ENCODE measurements around the gene RLN3.
"Not testable (repeated sequence)": the region's sequence is repeated elsewhere in the genome, so short reads cannot be mapped to it uniquely, and the experiment has no call there.

RLN3 gene

DNA sequence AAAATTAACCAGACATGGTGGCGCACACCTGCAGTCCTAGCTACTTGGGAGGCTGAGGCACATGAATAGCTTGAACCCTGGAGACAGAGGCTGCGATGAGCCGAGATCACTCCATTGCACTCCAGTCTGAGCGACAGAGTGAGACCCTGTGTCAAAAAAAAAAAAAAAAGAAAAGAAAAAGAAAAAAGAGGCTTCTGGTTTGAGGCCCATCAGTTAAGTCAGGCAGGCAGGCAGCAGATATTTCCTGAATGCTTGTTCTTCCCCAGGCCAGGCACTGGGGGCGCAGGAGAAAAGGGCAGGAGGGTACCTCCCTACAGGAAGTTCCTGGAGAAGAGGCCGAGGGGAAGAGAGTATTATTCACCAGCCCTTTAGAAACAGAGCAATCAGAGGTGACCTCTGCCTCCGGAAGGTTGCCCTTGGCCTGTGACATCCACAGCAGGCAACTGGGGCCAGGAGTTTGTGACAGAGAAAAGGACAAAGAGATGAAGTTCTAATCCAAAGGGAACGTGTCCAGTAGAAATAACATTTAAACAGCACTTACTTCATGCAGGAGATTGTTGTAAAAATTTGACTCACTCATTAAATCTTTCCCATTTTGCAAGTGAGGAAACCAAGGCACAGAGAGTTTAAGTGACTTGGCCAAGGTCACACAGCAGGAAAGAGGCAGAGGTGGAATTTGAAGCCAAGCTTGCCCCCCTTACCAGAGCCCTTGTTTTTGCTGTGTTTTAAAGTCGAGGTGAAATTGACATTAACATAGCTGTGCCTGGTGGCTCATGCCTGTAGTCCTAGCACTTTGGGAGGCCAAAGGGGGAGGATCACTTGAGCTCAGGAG is 4.3 kb upstream of the RLN3 start:
- DNase-seq = no peak

DNA sequence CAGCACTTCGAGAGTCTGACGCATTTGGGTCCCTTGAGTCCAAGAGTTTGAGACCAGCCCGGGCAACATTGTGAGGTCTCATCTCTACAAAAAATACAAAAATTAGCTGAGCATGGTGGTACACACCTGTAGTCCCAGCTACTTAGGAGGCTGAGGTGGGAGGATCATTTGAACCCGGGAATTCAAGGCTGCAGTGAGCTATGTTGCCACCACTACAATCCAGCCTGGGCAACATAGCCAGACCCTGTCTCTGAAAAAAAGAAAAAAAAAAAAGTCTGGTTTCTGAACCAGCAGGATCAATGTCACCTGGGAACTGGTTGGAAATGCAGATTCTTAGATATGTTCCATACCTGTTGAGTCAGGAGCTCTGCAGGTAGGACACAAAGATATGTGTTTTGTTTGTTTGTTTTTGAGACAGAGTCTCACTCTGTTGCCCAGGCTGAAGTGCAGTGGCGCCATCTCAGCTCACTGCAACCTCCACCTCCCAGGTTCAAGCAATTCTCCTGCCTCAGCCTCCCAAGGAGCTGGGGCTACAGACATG is 1.2 kb upstream of the RLN3 start:
- DNase-seq = not testable (repeated sequence)

DNA sequence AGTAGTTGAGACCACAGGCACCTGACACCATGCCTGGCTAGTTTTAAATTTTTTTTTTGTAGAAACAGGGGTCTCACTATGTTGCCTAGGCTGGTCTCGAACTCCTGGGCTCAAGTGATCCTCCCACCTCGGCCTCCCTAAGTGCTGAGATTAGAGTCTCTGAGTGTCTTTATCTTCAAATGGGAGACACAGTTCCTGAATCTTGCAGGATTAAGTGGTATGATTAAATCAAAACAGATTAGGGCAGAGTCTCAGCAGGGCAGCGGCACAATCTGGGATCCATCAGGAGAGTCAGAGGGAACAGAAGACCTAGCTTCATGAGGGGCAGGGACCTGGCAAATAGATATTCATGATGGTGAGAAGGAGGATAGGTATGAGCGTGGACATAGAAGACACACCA is 953 bp downstream of the RLN3 start:
- no peak for DNase-seq

DNA sequence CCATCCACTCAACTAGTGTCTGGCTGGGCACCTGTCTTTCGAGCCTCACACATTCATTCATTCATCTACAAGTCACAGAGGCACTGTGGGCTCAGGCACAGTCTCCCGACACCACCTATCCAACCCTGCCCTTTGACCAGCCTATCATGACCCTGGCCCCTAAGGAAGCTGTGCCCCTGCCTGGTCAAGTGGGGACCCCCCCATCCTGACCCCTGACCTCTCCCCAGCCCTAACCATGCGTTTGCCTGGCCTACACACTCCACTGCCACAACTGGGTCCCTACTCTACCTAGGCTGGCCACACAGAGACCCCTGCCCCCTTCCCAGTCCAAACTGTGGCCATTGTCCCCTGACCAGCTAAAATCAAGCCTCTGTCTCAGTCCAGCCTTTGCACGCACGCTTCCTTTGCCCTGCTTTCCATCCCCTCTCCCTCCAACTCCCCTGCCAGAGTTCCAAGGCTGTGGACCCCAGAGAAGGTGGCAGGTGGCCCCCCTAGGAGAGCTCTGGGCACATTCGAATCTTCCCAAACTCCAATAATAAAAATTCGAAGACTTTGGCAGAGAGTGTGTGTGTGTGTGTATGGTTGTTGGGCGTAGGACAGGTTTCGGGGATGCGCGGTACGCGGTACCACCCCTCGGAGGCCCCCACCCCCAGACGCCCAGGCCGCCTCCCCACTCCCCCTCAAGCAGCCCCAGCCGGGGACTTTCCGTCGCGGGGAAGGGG is 3.2 kb downstream of the RLN3 start:
- no peak for DNase-seq

DNA sequence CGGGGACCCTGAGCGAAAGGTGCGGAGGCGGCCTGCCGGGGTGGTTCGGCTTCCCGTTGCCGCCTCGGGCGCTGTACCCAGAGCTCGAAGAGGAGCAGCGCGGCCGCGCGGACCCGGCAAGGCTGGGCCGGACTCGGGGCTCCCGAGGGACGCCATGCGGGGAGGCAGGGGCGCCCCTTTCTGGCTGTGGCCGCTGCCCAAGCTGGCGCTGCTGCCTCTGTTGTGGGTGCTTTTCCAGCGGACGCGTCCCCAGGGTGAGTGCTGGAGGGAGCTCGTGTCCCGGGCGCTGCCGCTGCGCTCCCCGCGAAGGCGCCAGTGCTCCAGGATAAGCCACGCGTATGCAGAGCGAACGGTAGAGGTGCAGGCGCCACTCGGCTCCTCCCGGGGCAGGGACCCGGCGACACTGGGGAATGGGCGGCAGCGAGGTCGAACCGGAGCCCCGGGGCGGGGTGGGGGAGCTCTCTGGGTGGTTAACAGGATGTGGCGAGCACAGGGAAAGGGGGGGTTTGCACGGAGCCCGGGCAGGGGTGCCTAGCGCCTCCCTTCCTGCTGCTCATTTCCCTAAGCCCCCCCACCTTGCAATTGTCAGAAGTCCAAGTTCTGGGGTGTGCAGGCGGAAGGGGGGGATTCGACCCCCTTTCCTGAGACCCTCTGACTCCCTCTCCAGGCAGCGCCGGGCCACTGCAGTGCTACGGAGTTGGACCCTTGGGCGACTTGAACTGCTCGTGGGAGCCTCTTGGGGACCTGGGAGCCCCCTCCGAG is 4.0 kb downstream of the RLN3 start, which contains the start of gene IL27RA:
Gene IL27RA, plus strand, starts transcription at position 44 of the 762 bp plus-strand sequence. Its CDS starts 111 bp downstream, at position 155.
- DNase-seq = no peak

DNA sequence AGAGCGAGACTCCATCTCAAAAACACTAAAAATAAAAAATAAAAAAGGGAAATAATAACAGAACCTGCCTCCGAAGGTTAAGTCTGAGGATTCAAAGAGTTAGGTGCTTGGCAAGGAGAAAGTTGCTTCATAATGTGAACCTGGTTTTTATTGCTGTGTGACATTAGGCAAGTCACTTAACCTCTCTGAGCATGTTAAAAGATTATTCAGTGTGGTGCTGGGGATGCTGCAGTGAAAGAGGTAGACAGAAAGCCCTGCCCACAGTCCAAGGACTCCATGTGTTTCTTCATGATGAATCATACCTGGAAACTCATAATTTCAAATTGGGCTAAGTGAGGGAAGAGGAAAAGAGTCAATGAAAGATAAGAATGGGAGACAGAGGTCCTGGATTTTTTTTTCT is 6.0 kb downstream of the RLN3 start:
- no peak for DNase-seq

DNA sequence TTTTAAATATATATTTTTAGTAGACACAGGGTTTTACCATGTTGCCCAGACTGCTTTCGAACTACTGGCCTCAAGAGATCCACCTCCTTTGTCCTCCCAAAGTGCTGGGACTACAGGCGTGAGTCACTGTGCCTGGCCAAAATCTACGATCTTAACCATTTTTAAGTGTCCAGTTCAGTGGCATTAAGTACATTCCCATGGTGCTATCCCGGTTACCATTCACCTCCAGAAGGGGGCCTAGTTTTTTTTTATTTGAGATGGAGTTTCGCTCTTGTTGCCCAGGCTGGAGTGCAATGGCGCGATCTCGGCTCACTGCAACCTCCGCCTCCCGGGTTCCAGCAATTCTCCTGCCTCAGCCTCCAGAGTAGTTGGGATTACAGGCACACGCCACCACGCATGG is 7.2 kb downstream of the RLN3 start:
- not testable (repeated sequence) for DNase-seq

DNA sequence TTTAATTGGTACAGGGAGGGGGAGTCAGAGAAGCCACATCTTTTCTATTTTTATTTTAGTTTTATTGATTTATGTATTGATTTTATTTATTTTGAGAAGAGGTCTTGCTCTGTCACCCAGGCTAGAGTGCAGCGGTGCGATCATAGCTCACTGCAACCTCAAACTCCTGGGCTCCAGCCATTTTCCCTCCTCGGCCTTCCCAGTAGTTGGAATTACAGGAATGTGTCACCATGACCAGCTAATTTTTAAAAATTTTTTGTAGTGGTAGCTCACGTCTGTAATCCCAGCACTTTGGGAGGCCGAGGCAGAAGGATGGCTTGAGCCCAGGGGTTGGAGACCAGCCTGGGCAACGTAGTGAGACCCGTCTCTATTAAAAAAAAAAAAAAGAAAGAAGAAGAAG is 7.8 kb downstream of the RLN3 start:
- no peak for DNase-seq

DNA sequence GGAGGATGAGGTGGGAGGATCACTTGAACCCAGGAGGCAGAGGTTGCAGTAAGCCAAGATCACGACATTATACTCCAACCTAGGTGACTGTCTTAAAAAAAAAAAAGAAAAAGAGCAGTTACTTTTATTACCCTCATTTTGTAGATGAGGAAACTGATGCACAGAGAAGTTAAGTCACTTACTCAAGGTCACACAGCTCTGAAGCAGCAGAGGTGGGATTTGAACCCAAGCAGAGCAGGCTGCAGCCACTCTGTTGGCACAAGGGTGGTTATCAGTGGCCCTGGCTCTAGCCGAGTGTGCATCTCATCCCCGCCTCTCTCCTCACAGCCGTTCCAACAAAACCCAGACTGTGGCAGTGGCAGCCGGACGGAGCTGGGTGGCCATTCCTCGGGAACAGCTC is 11.2 kb downstream of the RLN3 start:
- no peak for DNase-seq

DNA sequence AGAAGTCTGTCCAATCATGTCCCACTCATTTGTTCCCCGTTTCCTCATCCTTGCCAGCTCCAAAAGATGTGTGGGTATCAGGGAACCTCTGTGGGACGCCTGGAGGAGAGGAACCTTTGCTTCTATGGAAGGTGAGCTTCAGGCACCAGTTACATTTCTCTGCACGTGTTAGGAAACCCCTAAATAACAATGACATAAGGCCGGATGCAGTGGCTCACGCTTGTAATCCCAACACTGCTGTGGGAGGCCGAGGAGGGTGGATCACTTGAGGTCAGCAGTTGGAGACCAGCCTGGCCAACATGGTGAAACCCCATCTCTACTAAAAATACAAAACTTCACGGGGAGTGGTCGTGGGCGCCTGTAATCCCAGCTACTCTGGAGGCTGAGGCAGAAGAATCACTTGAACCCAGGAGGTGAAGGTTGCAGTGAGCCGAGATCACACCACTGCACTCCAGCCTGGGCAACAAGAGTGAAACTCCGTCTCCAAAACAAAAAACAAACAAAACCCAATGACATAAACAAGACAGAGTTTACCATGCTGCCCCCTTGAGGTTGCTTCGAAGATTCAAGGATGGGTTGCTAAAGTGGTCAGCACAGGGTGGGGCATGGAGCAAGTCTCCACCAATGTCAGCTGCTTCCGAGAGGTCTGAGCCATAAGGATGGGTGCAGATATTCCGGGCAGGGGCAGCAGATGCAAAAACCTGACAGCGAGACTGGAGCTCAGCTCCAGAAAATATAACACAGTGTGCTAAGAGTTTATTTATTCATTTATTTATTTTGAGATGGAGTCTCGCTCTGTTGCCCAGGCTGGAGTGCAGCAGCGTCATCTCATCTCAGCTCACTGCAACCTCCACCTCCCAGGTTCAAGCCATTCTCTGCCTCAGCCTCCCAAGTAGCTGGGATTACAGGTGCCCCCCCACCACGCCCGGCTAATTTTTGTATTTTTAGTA is 15.0 kb downstream of the RLN3 start:
- DNase-seq = not testable (repeated sequence)

DNA sequence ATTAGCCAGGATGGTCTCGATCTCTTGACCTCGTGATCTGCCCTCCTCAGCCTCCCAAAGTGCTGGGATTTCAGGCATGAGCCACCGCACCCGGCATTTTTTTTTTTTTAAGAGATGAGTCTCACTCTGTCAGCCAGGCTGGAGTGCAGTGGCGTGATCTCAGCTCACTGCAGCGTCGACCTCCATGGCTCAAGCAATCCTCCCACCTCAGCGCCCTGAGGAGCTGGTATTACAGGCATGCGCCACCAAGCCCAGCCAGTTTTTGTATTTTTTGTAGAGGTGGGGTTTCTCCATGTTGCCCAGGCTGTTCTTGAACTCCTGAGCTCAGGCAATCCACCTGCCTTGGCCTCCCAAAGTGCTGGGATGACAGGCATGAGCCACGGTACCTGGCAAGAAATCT is 19.9 kb downstream of the RLN3 start:
- DNase-seq = not testable (repeated sequence)

DNA sequence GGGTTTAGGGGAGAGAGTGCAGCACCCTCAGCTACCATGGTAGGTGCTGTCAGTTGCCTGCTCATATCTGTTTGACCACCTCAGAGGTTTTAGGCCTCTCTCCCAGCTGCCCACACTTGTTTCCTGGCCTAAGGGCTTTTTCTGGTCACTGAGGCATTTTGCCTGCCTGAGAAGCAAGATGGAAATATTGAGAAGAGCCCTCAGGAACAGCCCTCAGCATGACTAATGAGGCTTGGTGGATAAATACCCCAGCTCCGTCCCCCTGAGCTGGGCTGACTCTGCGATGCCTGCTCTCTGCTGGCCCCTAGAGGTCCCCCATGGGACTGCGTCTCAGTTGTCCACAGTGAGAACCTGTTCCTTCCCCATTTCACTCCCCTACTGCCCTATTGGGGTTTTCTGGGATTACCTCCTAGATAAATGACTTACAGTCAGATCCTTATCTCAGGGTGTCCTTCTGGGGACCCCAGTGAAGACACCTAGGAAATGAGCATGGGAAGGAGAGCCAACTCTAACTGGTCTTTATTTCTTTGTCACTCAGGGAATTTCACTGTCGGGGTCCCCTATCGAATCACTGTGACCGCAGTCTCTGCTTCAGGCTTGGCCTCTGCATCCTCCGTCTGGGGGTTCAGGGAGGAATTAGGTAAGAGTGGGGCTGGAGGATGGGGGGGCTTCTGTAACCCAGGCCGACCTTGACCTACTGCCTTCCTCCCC is 20.6 kb downstream of the RLN3 start:
- no peak for DNase-seq

DNA sequence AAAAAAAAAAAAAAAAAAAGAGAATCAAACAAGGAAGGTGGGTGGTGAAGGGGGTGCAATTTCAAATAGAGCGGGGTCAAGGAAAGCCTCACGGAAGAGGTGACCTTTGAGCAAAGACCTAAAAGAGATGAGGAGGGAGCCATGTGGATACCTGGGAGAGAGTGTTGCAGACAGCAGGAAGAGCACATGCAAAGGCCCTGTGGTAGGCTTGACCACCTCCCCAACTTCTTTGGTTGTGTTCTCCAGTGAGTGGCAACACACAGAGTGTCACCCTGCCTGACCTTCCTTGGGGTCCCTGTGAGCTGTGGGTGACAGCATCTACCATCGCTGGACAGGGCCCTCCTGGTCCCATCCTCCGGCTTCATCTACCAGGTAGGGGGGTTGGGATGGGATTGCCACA is 22.6 kb downstream of the RLN3 start:
- DNase-seq = no peak

DNA sequence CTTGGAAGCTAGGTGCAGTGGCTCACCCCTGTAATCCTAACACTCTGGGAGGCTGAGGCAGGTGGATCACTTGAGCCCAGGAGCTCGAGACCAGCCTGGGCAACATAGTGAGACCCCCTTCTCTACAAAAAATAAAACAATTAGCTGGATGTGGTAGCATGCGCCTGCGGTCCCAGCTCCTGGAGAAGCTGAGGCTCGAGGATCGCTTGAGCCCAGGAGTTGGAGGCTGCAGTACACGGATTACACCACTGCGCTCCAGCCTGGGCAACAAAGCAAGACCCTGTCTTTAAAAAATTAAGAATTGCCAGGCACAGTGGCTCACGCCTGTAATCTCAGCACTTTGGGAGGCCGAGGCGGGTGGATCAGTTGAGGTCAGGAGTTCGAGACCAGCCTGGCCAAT is 23.0 kb downstream of the RLN3 start:
- not testable (repeated sequence) for DNase-seq

DNA sequence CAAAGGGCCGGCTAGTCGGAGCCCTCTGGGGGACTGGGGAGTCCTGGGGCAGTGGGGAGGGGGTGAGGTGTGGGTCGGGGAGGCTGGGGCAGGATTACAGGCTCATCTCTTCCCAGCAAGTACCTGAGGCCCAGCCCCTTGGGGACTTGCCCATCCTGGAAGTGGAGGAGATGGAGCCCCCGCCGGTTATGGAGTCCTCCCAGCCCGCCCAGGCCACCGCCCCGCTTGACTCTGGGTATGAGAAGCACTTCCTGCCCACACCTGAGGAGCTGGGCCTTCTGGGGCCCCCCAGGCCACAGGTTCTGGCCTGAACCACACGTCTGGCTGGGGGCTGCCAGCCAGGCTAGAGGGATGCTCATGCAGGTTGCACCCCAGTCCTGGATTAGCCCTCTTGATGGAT is 24.0 kb downstream of the RLN3 start:
- no peak for DNase-seq

DNA sequence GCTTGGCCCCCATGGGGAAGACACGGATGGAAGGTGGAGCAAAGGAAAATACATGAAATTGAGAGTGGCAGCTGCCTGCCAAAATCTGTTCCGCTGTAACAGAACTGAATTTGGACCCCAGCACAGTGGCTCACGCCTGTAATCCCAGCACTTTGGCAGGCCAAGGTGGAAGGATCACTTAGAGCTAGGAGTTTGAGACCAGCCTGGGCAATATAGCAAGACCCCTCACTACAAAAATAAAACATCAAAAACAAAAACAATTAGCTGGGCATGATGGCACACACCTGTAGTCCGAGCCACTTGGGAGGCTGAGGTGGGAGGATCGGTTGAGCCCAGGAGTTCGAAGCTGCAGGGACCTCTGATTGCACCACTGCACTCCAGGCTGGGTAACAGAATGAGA is 24.5 kb downstream of the RLN3 start:
- DNase-seq = no peak

DNA sequence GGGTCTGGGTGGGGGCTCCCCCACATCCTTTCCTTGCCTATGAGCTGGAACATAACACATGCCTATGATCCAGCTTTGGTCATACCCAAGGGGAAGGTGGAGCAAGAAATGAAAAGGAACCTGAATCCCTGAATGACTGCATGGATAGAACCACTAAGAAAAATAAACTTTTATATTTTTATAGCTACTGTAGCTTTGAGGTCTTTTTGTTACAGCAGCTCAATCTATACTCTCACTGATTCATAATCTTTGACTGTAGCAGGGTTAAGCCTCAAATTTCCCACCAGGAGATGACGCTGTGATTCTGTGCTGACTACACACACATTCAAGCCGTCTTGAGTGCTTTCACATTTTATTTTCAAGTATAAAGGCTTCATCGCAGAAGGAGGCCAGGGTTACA is 25.1 kb downstream of the RLN3 start:
- no peak for DNase-seq

DNA sequence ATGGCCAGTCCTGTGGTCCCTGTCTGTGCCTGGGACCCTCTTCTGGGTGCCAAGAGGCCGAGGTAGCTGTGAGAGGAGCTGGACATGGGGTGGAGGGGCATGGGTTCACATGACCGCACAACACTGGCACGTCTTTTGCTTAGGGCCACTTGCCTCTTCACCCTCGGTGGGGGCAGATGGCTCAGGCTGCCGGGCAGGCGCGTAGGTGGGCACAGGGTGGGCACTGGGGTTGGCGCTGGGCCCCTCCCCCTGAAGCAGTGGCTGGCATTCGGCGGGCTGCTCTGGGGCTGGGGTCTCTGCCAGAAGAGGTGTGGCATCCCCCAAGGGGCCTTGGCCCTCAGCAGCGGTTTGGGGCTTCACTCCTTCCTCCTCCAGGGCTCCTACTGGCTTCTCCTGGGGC is 25.6 kb downstream of the RLN3 start:
- DNase-seq = no peak

DNA sequence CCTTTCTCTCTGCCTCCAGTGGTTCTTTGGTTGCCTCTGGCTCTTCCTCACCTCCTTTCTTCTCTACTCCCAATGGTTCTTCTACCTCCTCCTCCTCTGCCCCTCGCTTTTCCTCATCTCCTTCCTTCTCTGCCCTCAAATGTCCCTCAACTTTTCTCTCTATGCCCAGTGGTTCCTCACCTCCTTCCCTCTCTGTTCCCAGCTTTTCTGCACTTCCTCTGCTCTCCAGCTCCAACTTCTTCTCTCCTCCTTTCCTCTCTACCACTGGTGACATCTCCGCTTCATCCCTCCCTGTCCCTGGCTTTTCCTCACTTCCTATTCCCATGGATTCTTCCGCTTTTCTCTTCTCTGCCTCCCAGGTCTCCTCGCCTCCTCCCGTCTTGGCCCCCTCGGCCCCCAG is 26.2 kb downstream of the RLN3 start:
- no peak for DNase-seq

DNA sequence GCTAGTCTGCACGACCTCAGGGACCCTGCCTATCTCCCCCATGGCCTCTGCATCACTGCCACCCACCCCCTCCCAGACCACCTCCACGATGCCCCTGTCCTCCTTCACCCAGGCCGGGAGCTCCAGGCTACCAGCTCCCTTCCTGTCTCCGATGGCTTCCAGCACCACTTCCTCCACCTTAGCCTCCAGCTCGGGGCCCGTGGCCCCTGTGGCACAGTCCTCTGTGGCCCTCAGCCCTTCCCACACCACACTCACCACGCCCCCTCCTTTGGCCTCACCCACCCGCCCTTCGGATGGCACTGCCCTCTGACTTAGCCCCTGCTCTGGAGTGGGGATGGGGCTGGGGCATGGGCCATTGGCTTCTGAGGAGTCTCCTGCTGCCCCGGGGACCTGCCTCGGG is 26.8 kb downstream of the RLN3 start:
- DNase-seq = no peak

DNA sequence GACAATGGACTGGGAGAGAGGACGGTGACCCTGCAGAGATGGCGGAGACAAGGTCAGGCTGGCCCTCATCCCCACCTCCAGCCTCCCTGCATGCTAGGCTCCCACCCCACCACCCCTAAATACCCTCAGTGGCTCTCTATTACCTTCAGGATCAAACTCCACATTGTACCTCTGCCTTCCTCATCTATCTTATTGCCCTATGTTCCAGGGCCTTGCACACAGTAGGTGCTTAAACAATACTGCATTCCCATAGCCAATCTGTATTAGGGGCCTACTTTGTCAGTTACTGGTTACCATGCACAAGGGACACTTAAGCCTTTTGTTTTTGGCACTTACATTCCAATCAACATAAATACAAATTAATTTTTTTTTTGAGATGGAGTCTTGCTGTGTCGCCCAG is 27.4 kb downstream of the RLN3 start:
- DNase-seq = no peak
